HG03175 (cell line): ENCODE data around the gene INPP4A.

Experiments
- ATAC-seq: cut with Tn5 transposase; IDR thresholded peaks from one replicate; pipeline ENCODE4 v1.9.1; 2021; ENCODE audit warnings: mild to moderate bottlenecking, moderate library complexity; ENCODE audit not compliant: unreplicated experiment

INPP4A gene

DNA sequence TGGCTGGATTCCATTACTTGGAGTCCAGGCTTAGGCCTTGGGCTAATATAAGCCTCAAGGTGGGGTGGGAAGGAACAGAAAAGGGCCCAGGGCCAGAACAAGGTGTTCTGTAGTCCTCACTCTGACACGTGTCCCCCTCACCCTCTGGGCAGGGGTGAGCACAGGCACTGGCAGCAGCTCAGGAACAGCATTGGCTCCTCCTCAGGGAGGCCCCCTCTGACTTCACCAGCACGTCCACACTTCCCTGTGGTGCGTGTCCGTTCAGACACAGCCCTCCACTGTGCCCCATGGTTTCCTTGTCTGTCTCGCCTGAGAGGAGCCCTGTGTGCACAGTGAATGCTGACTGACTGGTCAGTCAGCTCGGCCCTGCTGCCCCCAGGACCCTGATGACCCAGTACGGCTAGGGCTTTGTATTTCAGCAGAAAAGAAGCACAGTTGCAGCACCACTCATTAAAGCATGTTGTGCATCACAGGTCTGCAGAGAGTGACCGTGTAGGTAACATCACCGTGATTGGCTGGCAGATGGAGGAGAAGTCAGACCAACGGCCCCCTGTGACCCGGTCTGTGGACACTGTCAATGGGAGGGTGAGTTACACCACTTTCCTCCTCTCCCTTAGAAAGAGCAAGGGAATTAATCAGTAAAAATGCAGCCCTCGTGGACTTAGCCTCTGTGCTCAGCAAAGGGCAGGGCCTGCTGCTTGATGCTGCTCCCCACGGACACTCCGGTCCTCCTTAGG lies 92.9 kb downstream of the INPP4A start:
- ATAC-seq, result no peak

DNA sequence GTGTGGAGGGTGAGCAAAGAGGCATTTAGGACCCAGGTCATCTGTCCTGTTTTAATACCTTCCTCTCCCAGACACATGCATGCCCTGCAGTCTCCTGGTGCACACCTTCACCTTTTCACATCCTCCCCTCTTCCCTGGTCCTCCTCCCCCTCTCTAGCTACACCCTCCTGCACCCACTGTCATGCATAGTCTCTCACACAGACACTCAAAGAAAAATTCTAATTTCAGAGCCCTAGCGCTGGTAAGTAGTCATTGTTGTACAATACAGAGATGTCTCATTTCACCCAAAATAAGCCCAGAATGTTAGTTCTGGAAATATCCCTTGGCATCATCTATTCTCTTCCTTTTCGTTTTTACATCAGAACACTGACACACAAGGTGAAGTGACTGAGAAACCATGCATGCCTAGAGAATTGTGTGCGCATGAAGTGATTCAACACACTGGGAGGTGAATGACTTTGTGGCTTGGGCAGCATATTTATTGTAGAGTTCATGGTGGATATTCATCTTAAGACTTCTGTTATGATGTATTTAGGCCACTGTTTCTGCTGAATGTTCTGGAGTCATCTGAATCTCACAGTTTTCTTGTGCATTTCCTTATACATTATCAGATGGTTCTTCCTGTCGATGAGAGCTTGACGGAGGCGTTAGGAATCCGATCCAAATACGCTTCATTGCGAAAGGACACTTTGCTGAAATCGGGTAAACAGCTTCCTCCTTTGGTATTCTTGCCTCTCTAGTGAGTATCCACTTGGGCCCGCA lies 93.8 kb downstream of the INPP4A start:
- no peak for ATAC-seq

DNA sequence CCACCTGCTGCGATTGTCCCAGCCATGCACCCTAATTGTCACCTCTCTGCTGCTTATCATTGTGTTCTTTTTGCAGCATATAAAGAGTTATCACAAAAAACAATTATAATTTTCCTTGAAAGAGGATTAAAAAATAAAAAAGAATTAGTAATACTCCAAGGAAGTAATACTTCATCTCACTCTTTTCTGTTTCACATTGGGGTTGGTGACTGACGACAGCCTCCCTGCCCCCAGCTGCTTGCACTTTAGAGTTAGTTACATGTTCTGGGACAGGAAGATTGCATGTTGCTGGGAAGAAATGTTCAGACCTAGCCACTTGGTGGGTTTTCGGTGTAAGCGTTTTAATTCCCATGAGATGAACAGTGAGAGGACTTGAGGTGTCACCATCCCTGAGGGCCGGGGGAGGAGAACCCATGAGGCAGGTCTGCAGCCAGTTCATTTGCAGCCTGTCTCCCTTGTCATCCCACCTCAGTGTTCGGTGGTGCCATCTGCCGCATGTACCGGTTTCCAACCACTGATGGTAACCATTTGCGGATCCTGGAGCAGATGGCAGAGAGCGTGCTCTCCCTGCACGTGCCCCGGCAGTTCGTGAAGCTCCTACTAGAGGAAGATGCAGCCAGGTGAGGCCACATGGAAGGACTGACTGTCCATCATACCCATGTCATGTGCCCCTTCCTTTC lies 94.5 kb downstream of the INPP4A start:
- no peak for ATAC-seq

DNA sequence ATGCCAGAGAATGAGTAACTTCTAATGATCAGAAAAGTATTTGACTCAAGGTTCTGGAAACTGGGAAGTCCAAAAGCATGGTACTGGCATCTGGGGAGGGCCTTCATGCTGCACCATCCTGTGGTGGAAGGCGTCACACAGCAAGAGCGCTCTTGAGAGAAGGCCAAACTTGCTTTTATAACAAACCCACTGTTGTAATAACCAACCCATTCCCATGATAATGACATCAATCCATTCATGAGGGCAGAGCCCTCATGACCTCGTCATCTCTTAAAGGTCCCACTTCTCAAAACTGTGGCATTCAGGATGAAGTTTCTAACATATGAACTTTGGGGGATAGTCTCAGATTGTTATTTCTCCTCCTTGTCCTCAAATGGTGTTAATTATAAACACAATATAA lies 95.9 kb downstream of the INPP4A start:
- ATAC-seq, result no peak

DNA sequence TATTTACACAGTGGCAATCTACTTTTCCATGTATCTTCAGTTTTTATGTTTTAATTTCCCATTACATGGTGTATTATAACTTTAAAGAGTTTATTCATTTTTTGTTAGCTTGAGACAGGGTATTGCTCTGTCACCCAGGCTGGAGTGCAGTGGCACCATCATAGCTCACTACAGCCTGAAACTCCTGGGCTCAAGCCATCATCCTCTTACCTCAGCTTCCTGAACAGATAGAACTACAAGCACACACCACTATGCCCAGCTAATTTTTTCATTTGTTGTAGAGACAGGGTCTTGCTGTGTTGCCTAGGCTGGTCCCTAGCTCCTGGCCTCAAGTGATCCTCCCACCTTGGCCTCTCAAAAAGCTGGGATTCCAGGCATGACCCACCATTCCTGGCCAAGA lies 96.8 kb downstream of the INPP4A start:
- ATAC-seq, result no peak

DNA sequence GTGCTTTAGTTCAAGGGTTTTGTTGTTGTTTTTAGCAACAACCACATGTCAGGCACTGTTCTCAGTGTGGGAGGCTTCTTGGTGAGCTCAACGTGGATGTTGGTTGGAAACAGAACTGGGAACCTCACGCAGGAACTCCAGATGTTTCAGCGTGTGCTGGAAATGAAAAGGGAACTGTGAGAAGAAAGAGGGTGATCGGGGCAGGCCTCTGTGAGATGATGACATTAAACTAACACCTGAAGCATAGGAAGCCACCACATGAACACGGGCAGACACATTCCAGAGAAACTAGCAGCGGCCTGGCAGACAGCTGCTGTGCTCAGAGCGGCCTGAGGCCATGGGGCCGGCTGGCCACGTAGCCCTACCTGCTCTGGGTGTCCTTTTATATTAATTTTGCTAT lies 97.2 kb downstream of the INPP4A start:
- ATAC-seq, result no peak

DNA sequence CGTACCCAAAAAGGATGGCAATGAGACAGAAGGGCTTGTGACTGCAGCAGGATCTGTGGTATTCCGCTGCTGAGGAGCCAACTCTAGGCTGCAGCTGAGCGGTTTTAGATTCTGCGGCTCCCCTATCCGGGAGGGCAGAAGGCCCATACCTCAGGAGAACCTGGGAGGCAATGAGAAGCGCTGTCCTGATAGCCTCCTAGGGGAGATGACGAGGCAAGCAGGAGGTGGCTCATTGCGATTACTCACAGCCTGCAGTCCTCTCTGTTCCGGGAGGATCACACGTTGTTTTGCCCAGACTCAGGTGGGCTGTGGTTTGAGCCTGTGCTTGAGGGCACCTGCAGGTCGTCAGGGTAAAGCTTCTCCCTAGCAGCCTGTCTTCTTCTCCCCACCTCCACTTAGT lies 98.6 kb downstream of the INPP4A start:
- ATAC-seq, result no peak

DNA sequence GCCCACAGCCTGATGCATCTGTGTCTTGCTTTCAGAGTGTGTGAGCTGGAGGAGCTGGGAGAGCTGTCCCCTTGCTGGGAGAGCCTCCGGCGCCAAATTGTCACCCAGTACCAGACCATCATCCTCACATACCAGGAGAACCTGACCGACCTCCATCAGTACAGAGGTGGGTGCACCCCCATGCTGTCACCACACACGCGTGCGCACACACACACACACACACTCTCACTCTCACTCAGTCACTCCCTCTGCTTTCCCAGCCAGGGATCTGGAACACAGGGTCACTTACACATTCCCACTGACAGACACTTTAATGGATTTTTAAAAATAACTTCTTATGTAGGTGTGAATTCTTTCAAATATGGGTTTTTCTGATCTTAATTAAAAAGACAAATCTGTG lies 99.2 kb downstream of the INPP4A start:
- ATAC-seq, result no peak

DNA sequence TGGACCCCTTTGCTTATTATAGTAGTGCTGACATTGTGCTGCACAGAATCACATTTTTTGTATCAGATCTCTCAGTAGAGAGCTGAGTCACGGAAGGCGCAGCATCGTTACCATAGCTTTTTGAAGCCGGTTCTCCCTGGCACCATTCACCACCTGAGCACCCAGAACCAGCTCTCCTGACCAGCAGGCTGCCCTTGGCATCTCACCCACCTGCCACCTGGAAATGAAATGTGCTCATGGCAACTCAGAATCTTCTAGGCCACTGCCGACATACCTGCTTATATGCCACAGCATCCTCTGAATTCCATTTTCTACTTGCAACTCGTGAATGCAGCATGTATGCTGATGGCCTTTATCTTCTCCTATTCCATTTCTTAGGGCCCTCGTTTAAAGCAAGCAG lies 100.9 kb downstream of the INPP4A start:
- ATAC-seq, result no peak

DNA sequence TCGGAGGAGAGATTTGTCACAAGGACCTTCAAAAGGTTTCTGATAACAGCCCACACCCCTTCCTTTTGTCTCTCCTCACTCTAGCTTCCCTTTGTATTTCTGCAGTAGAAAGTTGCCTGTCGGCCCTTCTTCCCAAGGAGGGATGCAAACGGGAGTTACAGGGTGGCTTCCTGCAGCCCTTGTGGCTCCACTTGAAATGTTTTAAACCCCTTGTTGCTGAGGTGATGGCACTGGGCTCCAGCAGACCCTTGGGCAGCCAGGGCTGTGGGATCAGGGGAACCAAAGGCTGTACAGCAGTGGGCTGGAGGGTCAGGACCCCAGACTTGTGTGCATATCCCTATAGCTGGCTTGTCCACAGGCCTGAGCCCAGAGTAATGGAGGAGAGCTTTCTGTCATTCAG lies 101.5 kb downstream of the INPP4A start:
- no peak for ATAC-seq

DNA sequence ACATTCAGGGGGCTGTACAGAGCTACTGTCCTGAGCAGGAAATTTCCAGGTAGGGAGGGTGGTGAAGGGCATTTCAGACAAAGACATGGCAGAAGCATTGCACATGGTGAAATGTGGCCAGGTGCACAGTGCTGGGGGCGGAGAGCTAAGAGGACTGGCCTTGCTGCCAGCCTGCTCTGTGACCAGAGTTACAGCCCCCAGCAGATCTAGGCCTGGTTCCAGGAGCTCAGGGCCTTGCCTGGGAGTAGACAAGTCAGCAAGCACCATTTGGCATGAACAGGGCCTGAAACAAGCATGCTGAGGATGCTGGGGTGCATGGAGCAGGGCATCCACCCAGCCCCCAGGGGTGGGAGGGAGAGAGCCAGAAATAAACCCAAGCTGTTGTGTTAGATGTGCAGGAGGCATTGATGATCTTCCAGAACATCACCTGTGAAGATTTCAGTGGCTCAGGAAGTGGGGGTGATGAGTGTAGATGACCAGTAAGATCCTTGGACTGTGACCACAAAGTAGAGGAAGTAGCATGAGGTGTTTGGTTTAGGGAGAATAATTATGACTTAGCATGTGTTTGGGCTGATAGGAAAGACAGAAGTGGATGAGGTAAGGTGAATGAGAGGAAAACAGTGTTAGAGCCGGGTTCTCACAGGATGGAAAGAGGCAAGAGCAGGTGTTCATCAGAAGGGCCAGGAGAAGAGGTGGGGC lies 102.6 kb downstream of the INPP4A start:
- ATAC-seq, result no peak

DNA sequence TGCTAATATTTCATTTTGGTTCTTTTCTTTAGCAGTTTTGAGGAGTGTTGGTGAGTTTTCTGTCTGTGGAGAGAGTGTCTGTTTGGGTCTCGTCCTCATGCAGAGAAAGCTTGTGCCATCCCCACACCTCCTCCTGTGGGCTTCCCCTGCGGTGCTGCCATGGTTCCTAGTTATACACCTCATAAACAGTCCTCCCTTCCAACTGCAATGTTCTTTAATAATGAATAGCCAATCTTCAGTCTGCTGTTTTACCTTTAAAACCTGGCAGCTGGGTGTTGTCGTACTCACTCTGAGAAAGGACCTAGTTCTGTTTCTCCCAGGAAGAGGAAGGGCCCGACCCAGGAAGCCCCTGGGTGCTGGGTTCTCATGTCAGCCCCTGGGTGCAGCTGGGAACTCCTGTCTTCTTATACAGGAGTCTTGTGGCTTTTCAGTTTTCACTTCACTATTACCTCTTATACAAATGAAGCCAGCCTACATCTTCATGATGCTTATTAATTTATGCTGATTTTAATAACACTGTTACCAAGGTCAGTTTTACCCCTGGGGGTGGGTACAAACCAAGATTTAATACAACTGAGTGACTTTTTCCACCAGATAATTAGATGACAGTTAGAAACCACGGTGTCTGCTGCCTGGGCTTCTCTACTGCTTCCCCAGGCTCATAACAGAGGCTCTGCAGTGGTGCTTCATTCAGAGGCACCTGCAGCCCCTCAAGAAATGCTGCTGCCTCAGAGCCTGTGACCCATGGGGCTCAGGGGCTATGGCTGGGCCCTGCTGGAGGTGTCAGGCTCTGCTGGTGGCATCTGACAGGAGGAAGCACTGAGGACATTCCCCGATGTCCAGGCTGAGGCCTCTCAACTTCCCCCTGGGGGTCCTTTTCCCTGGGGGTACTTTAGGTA lies 104.5 kb downstream of the INPP4A start:
- ATAC-seq, result no peak

DNA sequence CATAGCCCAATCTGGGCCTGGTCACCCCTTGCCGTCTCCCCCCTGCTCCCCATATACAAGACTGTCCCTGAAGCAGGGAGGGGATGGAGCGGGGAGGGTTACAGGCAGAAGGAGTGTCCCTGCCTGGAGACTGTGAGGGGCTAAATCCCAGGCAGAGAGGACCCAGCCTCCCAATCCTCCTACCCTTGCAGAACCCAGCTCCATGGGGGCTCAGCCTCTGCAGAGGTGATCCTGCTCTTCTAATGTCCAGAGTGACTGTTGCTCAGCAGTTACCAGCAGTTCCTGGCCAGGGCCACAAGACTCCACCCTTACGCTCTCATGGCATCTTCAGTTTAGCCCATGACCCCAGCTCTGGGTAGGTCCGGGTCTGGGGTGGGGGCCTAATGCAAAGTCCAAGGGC lies 105.5 kb downstream of the INPP4A start:
- ATAC-seq, result no peak

DNA sequence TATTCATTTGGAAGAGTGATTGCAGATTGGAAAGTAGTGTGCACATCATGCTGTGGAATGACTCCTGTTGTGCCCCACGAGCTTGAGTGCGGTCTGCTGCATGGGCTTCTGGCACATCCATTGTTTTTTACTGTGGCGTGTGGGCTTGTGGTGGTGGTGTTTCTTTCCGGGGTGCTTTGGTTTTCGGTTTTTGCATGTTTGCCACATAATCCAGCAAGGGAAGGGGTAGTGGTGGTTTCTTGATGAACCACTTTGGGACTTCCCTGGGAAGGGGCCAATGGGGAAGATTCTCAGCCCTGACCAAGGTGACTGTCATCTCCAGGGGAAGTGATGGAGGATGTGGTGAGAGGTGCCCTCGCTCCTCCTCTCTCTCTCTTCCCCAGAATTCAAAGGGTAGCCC lies 106.7 kb downstream of the INPP4A start:
- no peak for ATAC-seq

DNA sequence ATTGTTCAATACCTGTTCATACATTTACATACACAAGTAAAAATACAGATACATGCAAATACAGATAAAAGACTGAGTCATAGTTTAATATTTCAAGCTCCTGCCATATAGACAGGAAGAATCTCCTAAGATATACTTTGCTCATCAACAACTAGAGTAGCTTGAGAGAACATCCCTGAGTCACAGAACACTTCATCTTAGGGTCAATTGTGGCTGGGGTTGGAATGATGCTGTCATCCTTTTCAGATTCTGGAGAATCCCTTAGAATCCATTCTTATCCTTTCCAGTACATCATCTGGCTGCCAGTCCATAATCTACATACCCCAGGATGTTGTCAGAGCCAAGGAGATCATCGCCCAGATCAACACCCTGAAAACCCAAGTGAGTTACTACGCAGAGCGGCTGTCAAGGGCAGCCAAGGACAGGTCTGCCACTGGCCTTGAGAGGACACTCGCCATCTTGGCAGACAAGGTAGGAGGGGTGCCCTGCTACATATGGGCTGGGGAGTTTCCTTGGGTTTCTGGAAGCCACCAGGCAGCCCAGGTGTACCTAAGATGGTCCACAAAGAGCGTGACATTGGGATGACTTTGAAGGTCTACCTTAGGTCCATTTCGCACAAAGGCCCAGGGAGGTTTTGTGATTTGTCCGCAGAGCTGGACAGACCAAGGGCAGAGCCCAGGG lies 108.0 kb downstream of the INPP4A start:
- no peak for ATAC-seq

DNA sequence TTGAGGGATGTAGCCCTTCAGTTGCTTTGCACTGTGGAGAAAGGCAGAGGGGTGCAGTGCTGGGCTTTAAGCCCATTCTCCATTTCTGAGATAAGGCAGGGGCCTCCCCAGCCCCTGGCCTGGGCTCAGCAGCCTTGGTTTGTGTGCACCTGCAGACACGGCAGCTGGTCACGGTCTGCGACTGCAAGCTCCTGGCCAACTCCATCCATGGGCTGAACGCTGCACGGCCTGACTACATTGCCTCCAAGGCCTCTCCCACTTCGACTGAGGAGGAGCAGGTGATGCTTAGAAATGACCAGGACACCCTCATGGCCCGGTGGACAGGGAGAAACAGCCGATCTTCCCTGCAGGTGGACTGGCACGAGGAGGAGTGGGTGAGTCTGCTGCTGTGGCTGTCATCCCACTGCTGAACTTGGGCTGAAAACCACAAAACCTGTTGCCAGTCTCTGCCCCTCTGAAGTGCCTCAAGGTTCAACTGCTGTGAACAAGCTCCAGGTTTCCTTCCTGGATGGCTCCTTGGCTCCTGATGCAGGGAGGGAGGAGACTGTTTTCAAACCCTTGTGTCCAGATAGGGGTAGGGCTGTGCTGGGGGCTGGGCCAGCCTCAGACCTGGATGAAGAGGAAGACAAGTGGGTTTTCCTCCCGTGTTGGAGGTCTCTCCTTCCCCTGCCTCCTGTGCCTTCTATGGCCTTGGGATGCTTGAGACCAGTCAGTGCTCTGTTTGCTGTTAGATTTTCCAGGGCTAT lies 109.6 kb downstream of the INPP4A start:
- ATAC-seq, result no peak

DNA sequence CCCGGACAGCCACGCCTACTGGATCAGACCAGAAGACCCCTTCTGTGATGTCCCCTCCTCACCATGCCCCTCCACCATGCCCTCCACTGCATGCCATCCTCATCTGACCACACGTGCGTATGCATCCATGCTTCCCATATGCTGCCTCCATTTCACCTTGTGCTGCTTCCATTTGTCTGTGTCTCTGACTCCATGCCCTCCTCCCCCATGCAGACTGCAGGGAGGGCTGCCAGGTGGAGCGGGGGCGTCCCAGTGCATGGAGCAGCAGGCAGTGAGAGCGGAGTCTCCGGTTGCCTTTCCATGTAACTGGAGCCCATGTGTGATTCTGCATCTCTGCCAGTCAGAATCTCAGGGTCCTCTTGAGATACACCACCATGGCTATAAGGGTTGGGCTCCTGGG lies 111.0 kb downstream of the INPP4A start:
- ATAC-seq, result no peak

DNA sequence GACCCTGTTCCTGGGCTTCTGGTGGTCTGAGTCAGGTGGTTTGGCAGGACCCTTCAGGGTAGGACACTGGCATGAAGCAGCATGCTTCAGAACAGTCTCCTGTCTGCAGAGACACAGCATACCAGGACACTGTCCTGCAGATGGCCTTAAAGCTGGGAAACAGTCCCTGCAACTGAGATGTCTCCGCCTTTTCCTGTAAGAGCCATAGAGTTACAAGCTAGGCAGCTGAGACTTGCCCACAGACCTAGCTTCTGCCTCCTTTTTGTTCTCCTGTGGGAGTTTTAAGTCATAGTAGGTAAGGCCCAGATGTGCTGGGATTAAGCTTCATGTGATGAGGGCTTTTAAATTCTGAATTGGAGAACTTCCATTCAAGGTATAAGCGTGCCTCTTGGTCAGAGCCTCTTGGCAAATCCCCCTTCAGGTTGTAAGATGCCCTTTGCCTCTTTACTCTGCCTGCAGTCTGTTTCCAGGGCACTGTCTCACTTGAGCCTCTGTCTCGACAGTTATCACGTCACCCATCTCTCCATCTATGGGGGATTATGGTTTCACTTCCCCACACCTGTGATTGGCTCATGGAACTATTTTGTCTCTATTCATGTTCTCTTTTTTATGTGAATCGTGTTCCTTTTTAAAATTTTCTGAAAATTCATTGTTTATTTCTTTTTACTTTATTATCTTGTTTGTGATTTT lies 111.8 kb downstream of the INPP4A start:
- peak; percentile 86 for ATAC-seq
